Measurements from ENCODE around the gene C6orf89. TPM values are rescaled to one million over a fixed set of nuclear protein-coding genes. Genes with fewer than 3 reads are reported as not detected.

C6orf89 gene, protein sequence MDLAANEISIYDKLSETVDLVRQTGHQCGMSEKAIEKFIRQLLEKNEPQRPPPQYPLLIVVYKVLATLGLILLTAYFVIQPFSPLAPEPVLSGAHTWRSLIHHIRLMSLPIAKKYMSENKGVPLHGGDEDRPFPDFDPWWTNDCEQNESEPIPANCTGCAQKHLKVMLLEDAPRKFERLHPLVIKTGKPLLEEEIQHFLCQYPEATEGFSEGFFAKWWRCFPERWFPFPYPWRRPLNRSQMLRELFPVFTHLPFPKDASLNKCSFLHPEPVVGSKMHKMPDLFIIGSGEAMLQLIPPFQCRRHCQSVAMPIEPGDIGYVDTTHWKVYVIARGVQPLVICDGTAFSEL
- total RNA-seq (10 to 100 TPM; 26.0 to 39.2 (median 31.9) TPM), polyA plus RNA-seq (10 to 100 TPM; 11.6 to 15.9 TPM)

- DNase-seq: peak; percentile 96 to 99 (median 97)
Measured at GRCh38 chr6:36885461-36886401, at the start of gene C6orf89. Gene C6orf89, plus strand, starts transcription at chr6:36885952. Its CDS starts 13,493 bp downstream, at chr6:36899445.

DNA sequence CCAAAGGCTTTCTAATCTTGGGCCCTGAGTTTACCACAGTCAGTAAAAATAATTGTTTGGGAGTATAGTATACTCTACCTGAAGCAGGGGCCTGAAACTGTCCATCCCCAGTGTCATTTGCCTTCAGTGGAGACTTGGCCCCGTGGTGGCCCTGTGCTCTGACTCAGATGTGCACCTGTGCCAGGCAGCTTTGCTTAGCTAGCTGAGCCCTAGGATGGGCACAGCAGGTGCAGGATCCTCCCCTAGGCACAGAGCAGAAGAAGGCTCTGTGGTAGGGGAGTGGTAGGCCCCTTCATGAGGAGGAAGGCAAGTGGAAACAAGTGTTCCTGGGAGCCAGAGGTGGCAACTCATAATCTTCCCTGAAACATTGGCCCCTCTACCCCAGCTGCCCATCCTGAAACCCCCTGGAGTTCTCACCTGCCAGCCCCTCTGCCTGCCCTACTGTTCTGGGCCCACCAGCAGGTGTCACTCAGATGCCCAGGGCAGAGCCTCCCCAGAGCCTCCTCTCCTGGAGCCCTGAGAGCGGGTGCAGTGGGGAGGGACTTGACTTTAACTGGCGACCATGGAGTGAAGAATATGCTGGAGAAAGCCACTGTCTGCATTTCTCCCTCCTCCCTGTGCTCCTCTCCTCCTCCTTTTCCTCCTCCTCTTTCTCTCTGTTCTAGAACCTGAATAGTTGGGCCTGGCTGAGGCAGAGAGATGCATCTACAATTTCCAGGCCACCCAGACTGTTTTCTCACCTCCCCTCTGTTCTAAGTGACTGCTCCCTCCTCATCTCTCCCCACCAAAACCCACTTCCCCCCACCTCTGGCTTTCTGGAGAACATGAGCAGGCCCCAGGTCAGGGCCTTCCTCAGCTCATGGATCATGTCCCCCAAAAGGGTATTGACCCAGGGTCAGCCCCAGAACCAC is 49.4 kb upstream of the C6orf89 start:
- TF ChIP-seq, protein P1, sequence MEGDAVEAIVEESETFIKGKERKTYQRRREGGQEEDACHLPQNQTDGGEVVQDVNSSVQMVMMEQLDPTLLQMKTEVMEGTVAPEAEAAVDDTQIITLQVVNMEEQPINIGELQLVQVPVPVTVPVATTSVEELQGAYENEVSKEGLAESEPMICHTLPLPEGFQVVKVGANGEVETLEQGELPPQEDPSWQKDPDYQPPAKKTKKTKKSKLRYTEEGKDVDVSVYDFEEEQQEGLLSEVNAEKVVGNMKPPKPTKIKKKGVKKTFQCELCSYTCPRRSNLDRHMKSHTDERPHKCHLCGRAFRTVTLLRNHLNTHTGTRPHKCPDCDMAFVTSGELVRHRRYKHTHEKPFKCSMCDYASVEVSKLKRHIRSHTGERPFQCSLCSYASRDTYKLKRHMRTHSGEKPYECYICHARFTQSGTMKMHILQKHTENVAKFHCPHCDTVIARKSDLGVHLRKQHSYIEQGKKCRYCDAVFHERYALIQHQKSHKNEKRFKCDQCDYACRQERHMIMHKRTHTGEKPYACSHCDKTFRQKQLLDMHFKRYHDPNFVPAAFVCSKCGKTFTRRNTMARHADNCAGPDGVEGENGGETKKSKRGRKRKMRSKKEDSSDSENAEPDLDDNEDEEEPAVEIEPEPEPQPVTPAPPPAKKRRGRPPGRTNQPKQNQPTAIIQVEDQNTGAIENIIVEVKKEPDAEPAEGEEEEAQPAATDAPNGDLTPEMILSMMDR (IDR thresholded peaks at IDR 0.05): no peak
- no peak for FAIRE-seq
- WGBS, 2 donors: 86 to 90% methylated on average over 3 of the region's 3 CpGs
- no peaks in the 10 kb centered on the region for H3K9me3 ChIP-seq
- intact Hi-C loops (cut with DNase I): no loop called here
- peaks cover 0 to 6% (median 5%) of the 10 kb centered on the region in 3 donors for H3K4me1 ChIP-seq
- H3K36me3 ChIP-seq: no peaks in the 10 kb centered on the region
- DNase-seq: no peak
- ATAC-seq: no peak
- no peak overlapping the region for H3K27ac ChIP-seq
- no peaks in the 10 kb centered on the region for H3K27me3 ChIP-seq
- H3K4me3 ChIP-seq: no peak overlapping the region

More at GRCh38 chr6:36885461-36886401, at the start of gene C6orf89:
- FAIRE-seq (no peak), ATAC-seq (peak; percentile 99 to 100 (median 100))
- Histone ChIP-seq H3K4me1 (peaks cover 4 to 12% (median 10%) of the 10 kb centered on the region in 3 donors), H3K4me3 (peak within 1 kb of the TSS; percentile 59 to 82 (median 76)), H3K27ac (peak within 1 kb of the TSS; percentile 60 to 89 (median 76)), H3K27me3 (no peaks in the 10 kb centered on the region), H3K36me3 (no peaks in the 10 kb centered on the region), H3K9me3 (no peaks in the 10 kb centered on the region)
- intact Hi-C loops (cut with DNase I): loop anchor here in 1 of 3 donors (10.0 kb wide), 1 partner anchor 129 kb away; no protein-coding TSS in a partner anchor
- 1 to 2% methylated on average over 39 to 48 of the region's 48 CpGs for WGBS, 2 donors
- TF ChIP-seq, protein P1 (IDR thresholded peaks at IDR 0.05): peak; percentile 56 to 75 (median 64)

DNA sequence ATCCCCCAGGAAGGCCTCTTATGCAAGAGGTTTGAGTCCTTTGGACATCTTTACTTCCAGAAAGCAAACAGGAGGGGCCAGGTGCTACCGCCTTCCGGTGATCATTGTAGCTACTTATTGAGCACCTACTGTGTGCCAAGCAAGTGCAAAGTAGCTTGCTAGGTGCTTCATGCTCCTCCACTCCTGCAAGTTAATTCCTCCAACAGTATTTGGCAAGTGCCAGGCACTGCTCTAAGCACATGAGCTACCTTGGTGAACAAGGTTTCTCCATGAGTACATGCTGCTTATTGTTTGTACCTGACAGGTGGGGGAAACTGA is 48.8 kb upstream of the C6orf89 start:
- WGBS, 2 donors: 92 to 93% methylated on average over 2 of the region's 2 CpGs
- intact Hi-C loops (cut with DNase I): no loop called here

GRCh38 chr6:36837686-36838085 is 48.1 kb upstream of the C6orf89 start:
- TF ChIP-seq, protein P1 (IDR thresholded peaks at IDR 0.05): no peak
- FAIRE-seq (no peak), DNase-seq (no peak), ATAC-seq (no peak)
- no peak overlapping the region for H3K27ac ChIP-seq
- intact Hi-C loops (cut with DNase I): no loop called here
- H3K9me3 ChIP-seq: no peaks in the 10 kb centered on the region
- no peaks in the 10 kb centered on the region for H3K27me3 ChIP-seq
- no peak overlapping the region for H3K4me3 ChIP-seq
- 96% methylated on average over 6 of the region's 6 CpGs for WGBS, 2 donors
- H3K4me1 ChIP-seq: peaks cover 0 to 6% (median 5%) of the 10 kb centered on the region in 3 donors
- no peaks in the 10 kb centered on the region for H3K36me3 ChIP-seq

More for the DNA sequence above, 48.8 kb upstream of the C6orf89 start:
- DNase-seq (no peak), FAIRE-seq (no peak), ATAC-seq (no peak)
- peaks cover 0 to 6% (median 5%) of the 10 kb centered on the region in 3 donors for H3K4me1 ChIP-seq
- H3K36me3 ChIP-seq: no peaks in the 10 kb centered on the region
- no peaks in the 10 kb centered on the region for H3K27me3 ChIP-seq
- TF ChIP-seq, protein P1 (IDR thresholded peaks at IDR 0.05): no peak
- H3K27ac ChIP-seq: no peak overlapping the region
- no peak overlapping the region for H3K4me3 ChIP-seq
- H3K9me3 ChIP-seq: no peaks in the 10 kb centered on the region

Measured in pancreas (tissue), 10 donors.